ENCODE results near the gene DENND11.

- TF ChIP-seq, protein P1, sequence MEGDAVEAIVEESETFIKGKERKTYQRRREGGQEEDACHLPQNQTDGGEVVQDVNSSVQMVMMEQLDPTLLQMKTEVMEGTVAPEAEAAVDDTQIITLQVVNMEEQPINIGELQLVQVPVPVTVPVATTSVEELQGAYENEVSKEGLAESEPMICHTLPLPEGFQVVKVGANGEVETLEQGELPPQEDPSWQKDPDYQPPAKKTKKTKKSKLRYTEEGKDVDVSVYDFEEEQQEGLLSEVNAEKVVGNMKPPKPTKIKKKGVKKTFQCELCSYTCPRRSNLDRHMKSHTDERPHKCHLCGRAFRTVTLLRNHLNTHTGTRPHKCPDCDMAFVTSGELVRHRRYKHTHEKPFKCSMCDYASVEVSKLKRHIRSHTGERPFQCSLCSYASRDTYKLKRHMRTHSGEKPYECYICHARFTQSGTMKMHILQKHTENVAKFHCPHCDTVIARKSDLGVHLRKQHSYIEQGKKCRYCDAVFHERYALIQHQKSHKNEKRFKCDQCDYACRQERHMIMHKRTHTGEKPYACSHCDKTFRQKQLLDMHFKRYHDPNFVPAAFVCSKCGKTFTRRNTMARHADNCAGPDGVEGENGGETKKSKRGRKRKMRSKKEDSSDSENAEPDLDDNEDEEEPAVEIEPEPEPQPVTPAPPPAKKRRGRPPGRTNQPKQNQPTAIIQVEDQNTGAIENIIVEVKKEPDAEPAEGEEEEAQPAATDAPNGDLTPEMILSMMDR (IDR thresholded peaks at IDR 0.05; ENCODE audit: low read length), result no peak
- no peak for TF ChIP-seq EZH2 (optimal IDR thresholded peaks at IDR 0.05; ENCODE audit: low read depth, low read length)
- TF ChIP-seq EZH2phosphoT487 (IDR thresholded peaks at IDR 0.05; ENCODE audit: low read length), result no peak
Measured at GRCh38 chr7:141660259-141660658, 41.7 kb downstream of the DENND11 start.

Measured in MM.1S (cell line).